H9 (cell line): Measurements from ENCODE around the gene FXR1. TPM values are rescaled to one million over a fixed set of nuclear protein-coding genes. Genes with fewer than 3 reads are reported as not detected.

Experiments used
- DNase-seq: peaks from one replicate; pipeline ENCODE4 v3.0.0-alpha.2; 2017
- H2AFZ ChIP-seq: one replicate; pipeline ENCODE4 v1.6.1; 2013; ENCODE audit warnings: mild to moderate bottlenecking, low read length, control low read depth, moderate library complexity
- H2AK5ac ChIP-seq: 2 replicates; pipeline ENCODE4 v1.6.1; 2013; ENCODE audit warnings: low read length, control low read depth, mixed read lengths; ENCODE audit not compliant: insufficient read length
- H2BK120ac ChIP-seq: one replicate; pipeline ENCODE4 v1.6.1; 2013; ENCODE audit warnings: low read depth, mild to moderate bottlenecking, low read length, control low read depth, inconsistent platforms; ENCODE audit not compliant: poor library complexity, severe bottlenecking
- H2BK12ac ChIP-seq: 2 replicates; pipeline ENCODE4 v1.6.1; 2013; ENCODE audit warnings: low read length, control low read depth, mixed read lengths, low read depth; ENCODE audit not compliant: insufficient read length
- H2BK15ac ChIP-seq: 2 replicates; pipeline ENCODE4 v1.6.1; 2013; ENCODE audit warnings: low read depth, low read length, control low read depth
- H2BK20ac ChIP-seq: one replicate; pipeline ENCODE4 v1.6.1; 2013; ENCODE audit warnings: low read depth, mild to moderate bottlenecking, low read length, control low read depth, inconsistent platforms; ENCODE audit not compliant: poor library complexity, severe bottlenecking
- H2BK5ac ChIP-seq: 2 replicates; pipeline ENCODE4 v1.6.1; 2013; ENCODE audit warnings: low read length, control low read depth, mixed read lengths; ENCODE audit not compliant: insufficient read length
- H3K14ac ChIP-seq: 2 replicates; pipeline ENCODE4 v1.6.1; 2013; ENCODE audit warnings: low read length, control low read depth; ENCODE audit not compliant: insufficient read depth
- H3K18ac ChIP-seq: 2 replicates; pipeline ENCODE4 v1.6.1; 2013; ENCODE audit warnings: low read depth, mild to moderate bottlenecking, mixed read lengths, low read length, control low read depth; ENCODE audit not compliant: insufficient read length
- H3K23ac ChIP-seq: 2 replicates; pipeline ENCODE4 v1.6.1; 2013; ENCODE audit warnings: low read length, control low read depth, mixed read lengths, low read depth; ENCODE audit not compliant: insufficient read length
- H3K23me2 ChIP-seq: 2 replicates; pipeline ENCODE4 v1.6.1; 2013; ENCODE audit warnings: low read depth, mild to moderate bottlenecking, mixed read lengths, low read length, control low read depth; ENCODE audit not compliant: insufficient read length, poor library complexity, severe bottlenecking
- H3K27ac ChIP-seq: 2 replicates; pipeline ENCODE4 v1.5.1; 2013; ENCODE audit warnings: low read length, control low read depth, mixed read lengths, low read depth; ENCODE audit not compliant: insufficient read length
- H3K27me3 ChIP-seq: 2 replicates; pipeline ENCODE4 v1.6.1; 2013; ENCODE audit warnings: low read length, control low read depth, inconsistent platforms; ENCODE audit not compliant: insufficient read depth
- H3K4ac ChIP-seq: 2 replicates; pipeline ENCODE4 v1.6.1; 2013; ENCODE audit warnings: low read depth, mild to moderate bottlenecking, control low read depth, inconsistent platforms, low read length, moderate library complexity
- H3K4me1 ChIP-seq: 2 replicates; pipeline ENCODE4 v1.6.1; 2013; ENCODE audit warnings: low read length, control low read depth, inconsistent platforms; ENCODE audit not compliant: insufficient read depth
- H3K4me2 ChIP-seq: 2 replicates; pipeline ENCODE4 v1.6.1; 2013; ENCODE audit warnings: low read length, control low read depth, mixed read lengths; ENCODE audit not compliant: insufficient read length, insufficient read depth
- H3K56ac ChIP-seq: 2 replicates; pipeline ENCODE4 v1.6.1; 2013; ENCODE audit warnings: low read depth, mild to moderate bottlenecking, mixed read lengths, low read length, control low read depth; ENCODE audit not compliant: insufficient read length
- H3K79me1 ChIP-seq: 2 replicates; pipeline ENCODE4 v1.6.1; 2013; ENCODE audit warnings: low read depth, mild to moderate bottlenecking, moderate library complexity, low read length, control low read depth, inconsistent platforms; ENCODE audit not compliant: insufficient read depth, poor library complexity, severe bottlenecking
- H3K79me2 ChIP-seq: 2 replicates; pipeline ENCODE4 v1.6.1; 2013; ENCODE audit warnings: low read length, control low read depth, inconsistent platforms; ENCODE audit not compliant: insufficient read depth
- H3K9ac ChIP-seq: 2 replicates; pipeline ENCODE4 v1.6.1; 2013; ENCODE audit warnings: low read length, control low read depth, mixed read lengths; ENCODE audit not compliant: insufficient read length; ENCODE audit errors: extremely low read depth
- H3K9me3 ChIP-seq: one replicate; pipeline ENCODE4 v1.6.1; 2013; ENCODE audit warnings: low read depth, low read length, inconsistent platforms; ENCODE audit not compliant: control insufficient read depth
- H3T11ph ChIP-seq: one replicate; pipeline ENCODE4 v1.6.1; 2013; ENCODE audit warnings: mild to moderate bottlenecking, low read length, control low read depth, inconsistent platforms
- H4K20me1 ChIP-seq: one replicate; pipeline ENCODE4 v1.6.1; 2013; ENCODE audit not compliant: control insufficient read depth, insufficient read length, insufficient read depth
- H4K5ac ChIP-seq: 2 replicates; pipeline ENCODE4 v1.6.1; 2013; ENCODE audit warnings: low read depth, mild to moderate bottlenecking, mixed read lengths, low read length, control low read depth; ENCODE audit not compliant: insufficient read length
- H4K8ac ChIP-seq: replicated peaks from 2 replicates; pipeline ENCODE4 v1.6.1; 2013; ENCODE audit warnings: low read length, control low read depth, mixed read lengths, low read depth; ENCODE audit not compliant: insufficient read length
- H4K91ac ChIP-seq: 2 replicates; pipeline ENCODE4 v1.6.1; 2013; ENCODE audit warnings: low read depth, mild to moderate bottlenecking, moderate library complexity, mixed read lengths, low read length, control low read depth; ENCODE audit not compliant: insufficient read length
- H3K27ac Mint-ChIP-seq, 3 experiments: 2 replicates in 2 of 3; 3 replicates in 1 of 3; pipeline ENCODE4 v1.8.0; 2020 to 2021; ENCODE audit warnings: mixed read lengths in 3 of 3, mild to moderate bottlenecking in 1 of 3, moderate library complexity in 1 of 3
- H3K27me3 Mint-ChIP-seq: 2 replicates; pipeline ENCODE4 v1.8.0; 2021; ENCODE audit warnings: low read depth, mild to moderate bottlenecking, moderate library complexity, mixed read lengths
- H3K36me3 Mint-ChIP-seq, 3 experiments: 2 replicates in 2 of 3; 3 replicates in 1 of 3; pipeline ENCODE4 v1.8.0; 2020 to 2021; ENCODE audit warnings: low read depth in 3 of 3, mixed read lengths in 3 of 3; ENCODE audit not compliant: insufficient read depth in 1 of 3
- H3K4me1 Mint-ChIP-seq, 2 experiments: 2 replicates each; pipeline ENCODE4 v1.8.0; 2020; ENCODE audit warnings: mixed read lengths in 2 of 2
- H3K4me3 Mint-ChIP-seq, 2 experiments: 2 replicates in 1 of 2; 3 replicates in 1 of 2; pipeline ENCODE4 v1.8.0; 2020 to 2021; ENCODE audit warnings: mild to moderate bottlenecking in 2 of 2, mixed read lengths in 2 of 2, moderate library complexity in 1 of 2
- H3K9me3 Mint-ChIP-seq, 2 experiments: 2 replicates in 1 of 2; 3 replicates in 1 of 2; pipeline ENCODE4 v1.8.0; 2020; ENCODE audit warnings: mild to moderate bottlenecking in 2 of 2, mixed read lengths in 2 of 2, moderate library complexity in 1 of 2
- WGBS: extraction: QIAGEN DNeasy Blood & Tissue Kit; methylation state at CpG from one replicate; pipeline ENCODE4 v1.1.7; 2013; ENCODE audit warnings: missing lambda C conversion rate, low lambda C conversion rate, mixed read lengths; ENCODE audit not compliant: insufficient read length; ENCODE audit errors: extremely low coverage; 5-methylcytosine and 5-hydroxymethylcytosine counted together
- total RNA-seq: library from RNA; stranded (reverse); gene quantifications from 2 replicates; pipeline ENCODE4 v1.2.1, GENCODE V29; 2021
- TF ChIP-seq, protein P1 (sequence below): fragments of 200-600 bp; sonication (generic); conservative IDR thresholded peaks from 3 replicates; pipeline ENCODE4 v1.8.0; 2021; ENCODE audit warnings: antibody characterized with exemption, mild to moderate bottlenecking

FXR1 gene
- total RNA-seq, 1 experiment from 2014 or later: 240 TPM

DNA sequence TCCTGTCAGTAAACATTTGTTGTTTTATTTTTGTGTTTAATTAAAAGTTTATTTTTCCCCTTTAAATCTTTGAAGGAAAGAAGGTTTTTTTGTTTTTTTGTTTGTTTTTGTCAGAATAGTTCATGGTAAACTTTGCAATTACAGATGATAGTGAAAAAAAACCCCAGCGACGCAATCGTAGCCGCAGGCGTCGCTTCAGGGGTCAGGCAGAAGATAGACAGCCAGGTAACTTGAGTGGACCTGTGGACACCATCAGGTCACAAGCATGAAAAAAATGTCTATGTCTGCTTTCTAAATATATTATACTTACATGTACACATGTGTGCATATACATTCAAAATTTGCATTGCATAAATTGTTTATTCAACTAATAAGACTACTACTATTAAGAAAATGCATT, 58.5 kb downstream of the FXR1 start:
- Histone ChIP-seq H3K9me3 (no peaks in the 10 kb centered on the region), H3T11ph (no peak overlapping the region), H4K8ac (no peak overlapping the region), H4K20me1 (no peaks in the 10 kb centered on the region), H2BK5ac (no peak overlapping the region), H3K14ac (no peak overlapping the region), H3K4ac (no peak overlapping the region), H3K56ac (no peak overlapping the region), H3K79me1 (no peaks in the 10 kb centered on the region), H3K18ac (no peak overlapping the region), H3K9ac (no peak overlapping the region), H3K79me2 (no peaks in the 10 kb centered on the region), H2AK5ac (no peak overlapping the region), H2BK120ac (no peak overlapping the region), H3K27me3 (no peaks in the 10 kb centered on the region), H4K5ac (no peak overlapping the region), H2BK20ac (no peak overlapping the region), H2AFZ (no peak overlapping the region), H2BK15ac (no peak overlapping the region), H3K23ac (no peak overlapping the region), H3K27ac (no peak overlapping the region), H4K91ac (no peak overlapping the region), H2BK12ac (no peak overlapping the region), H3K23me2 (no peaks in the 10 kb centered on the region), H3K4me1 (no peaks in the 10 kb centered on the region), H3K4me2 (no peak overlapping the region)
- Mint-ChIP-seq H3K27me3 (no peaks in the 10 kb centered on the region), H3K9me3 (no peaks in the 10 kb centered on the region), H3K27ac (no peak overlapping the region), H3K4me1 (no peaks in the 10 kb centered on the region), H3K36me3 (peaks cover 24 to 72% (median 60%) of the 10 kb centered on the region in 3 experiments; a peak in 6 of 7 replicates), H3K4me3 (no peak overlapping the region)
- TF ChIP-seq, protein P1, sequence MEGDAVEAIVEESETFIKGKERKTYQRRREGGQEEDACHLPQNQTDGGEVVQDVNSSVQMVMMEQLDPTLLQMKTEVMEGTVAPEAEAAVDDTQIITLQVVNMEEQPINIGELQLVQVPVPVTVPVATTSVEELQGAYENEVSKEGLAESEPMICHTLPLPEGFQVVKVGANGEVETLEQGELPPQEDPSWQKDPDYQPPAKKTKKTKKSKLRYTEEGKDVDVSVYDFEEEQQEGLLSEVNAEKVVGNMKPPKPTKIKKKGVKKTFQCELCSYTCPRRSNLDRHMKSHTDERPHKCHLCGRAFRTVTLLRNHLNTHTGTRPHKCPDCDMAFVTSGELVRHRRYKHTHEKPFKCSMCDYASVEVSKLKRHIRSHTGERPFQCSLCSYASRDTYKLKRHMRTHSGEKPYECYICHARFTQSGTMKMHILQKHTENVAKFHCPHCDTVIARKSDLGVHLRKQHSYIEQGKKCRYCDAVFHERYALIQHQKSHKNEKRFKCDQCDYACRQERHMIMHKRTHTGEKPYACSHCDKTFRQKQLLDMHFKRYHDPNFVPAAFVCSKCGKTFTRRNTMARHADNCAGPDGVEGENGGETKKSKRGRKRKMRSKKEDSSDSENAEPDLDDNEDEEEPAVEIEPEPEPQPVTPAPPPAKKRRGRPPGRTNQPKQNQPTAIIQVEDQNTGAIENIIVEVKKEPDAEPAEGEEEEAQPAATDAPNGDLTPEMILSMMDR: no peak
- no CpG with 5 or more reads among the region's 6 CpGs for WGBS
- DNase-seq: no peak
